Left renal pelvis (tissue), 4 donors: ENCODE data around the gene CYB5R3. TPM values are rescaled to one million over a fixed set of nuclear protein-coding genes. Genes with fewer than 3 reads are reported as not detected.
"Not testable (repeated sequence)": the region's sequence is repeated elsewhere in the genome, so short reads cannot be mapped to it uniquely, and the experiment has no call there.

ENCODE experiments used
- DNase-seq, 4 donors: peaks; one replicate each; pipeline ENCODE4 v3.0.0-alpha.2; 2013; ENCODE audit warnings: low read depth in 4 of 4, low spot score in 3 of 4
- polyA plus RNA-seq, 4 donors: library from polyadenylated mRNA; unstranded; fragments of 120-200 nt; gene quantifications; one replicate each; pipeline ENCODE4 v1.2.1, GENCODE V29; 2013; ENCODE audit not compliant: insufficient read length in 4 of 4

The CYB5R3 gene
- polyA plus RNA-seq, 4 donors, result 137 to 152 (median 141) TPM

GRCh38 chr22:42608136-42608822 lies 40.9 kb downstream of the CYB5R3 start:
- no peak for DNase-seq

GRCh38 chr22:42607641-42608040 lies 41.6 kb downstream of the CYB5R3 start:
- DNase-seq, result not testable (repeated sequence)

- DNase-seq, result no peak
Measured at GRCh38 chr22:42604403-42604802, 44.8 kb downstream of the CYB5R3 start.

GRCh38 chr22:42603427-42603826 lies 45.8 kb downstream of the CYB5R3 start:
- no peak for DNase-seq

GRCh38 chr22:42602470-42602869 lies 46.7 kb downstream of the CYB5R3 start:
- DNase-seq, result no peak

- DNase-seq, result no peak
Measured at GRCh38 chr22:42601879-42602465, 47.2 kb downstream of the CYB5R3 start.

GRCh38 chr22:42596863-42597530 lies 52.2 kb downstream of the CYB5R3 start:
- DNase-seq, result no peak

- DNase-seq, result no peak
Measured at GRCh38 chr22:42596336-42596735, 52.9 kb downstream of the CYB5R3 start.

GRCh38 chr22:42595434-42595833 lies 53.8 kb downstream of the CYB5R3 start:
- DNase-seq, result no peak

GRCh38 chr22:42591987-42592386 lies 57.2 kb downstream of the CYB5R3 start:
- no peak for DNase-seq

GRCh38 chr22:42587588-42588175 lies 61.5 kb downstream of the CYB5R3 start:
- no peak for DNase-seq

GRCh38 chr22:42586381-42586780 lies 62.8 kb downstream of the CYB5R3 start:
- DNase-seq, result no peak

GRCh38 chr22:42585096-42585495 lies 64.1 kb downstream of the CYB5R3 start:
- no peak for DNase-seq

GRCh38 chr22:42584364-42584940 lies 64.7 kb downstream of the CYB5R3 start:
- no peak for DNase-seq

- DNase-seq, result no peak
Measured at GRCh38 chr22:42582987-42583386, 66.2 kb downstream of the CYB5R3 start.

GRCh38 chr22:42581762-42582716 lies 67.2 kb downstream of the CYB5R3 start:
- peak; percentile 41 to 64 (median 61) for DNase-seq

- DNase-seq, result not testable (repeated sequence)
Measured at GRCh38 chr22:42581194-42581761, 67.9 kb downstream of the CYB5R3 start.

GRCh38 chr22:42580040-42580439 lies 69.2 kb downstream of the CYB5R3 start:
- not testable (repeated sequence) for DNase-seq

- DNase-seq, result no peak
Measured at GRCh38 chr22:42577623-42578240, 71.5 kb downstream of the CYB5R3 start.
